ENCODE data around the gene SIRT3.

DNA sequence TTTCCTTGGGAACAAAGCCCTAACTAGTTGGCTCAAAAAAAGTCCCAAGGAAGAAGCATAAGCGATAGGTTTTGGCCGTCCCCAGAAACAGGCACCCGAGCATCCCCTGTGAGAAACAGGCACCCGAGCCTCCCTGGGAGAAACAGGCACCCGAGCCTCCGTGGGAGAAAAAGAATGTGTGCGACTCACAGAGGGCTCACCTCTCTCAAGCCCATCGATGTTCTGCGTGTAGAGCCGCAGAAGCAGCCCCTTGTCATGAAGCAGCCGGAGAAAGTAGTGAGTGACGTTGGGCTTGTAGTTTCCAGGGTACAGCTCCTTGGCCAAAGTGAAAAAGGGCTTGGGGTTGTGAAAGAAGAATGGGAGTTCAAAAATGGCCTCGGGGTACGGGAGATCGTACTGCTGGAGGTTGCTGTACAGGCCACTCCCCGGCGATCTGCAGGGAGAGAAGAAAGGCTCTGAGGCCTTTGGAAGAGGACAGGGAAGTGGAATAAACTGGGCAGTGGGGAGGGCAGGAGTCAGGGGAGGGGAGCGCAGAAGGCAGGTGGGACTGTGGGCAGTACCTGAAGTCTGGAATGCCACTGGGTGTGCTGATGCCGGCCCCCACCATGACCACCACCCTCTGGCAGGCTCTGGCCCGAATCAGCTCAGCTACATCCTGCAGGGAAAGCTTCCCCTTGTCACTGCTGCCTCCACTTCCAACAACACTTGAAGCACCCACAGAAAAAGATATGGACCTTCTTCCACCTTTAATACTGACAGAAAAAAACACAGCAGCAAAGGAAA, 3.2 kb downstream of the SIRT3 start:
- TF ChIP-seq EZH2 (IDR thresholded peaks at IDR 0.05; ENCODE audit: low read length, unreplicated experiment): no peak
- no peak for TF ChIP-seq CTCF (conservative IDR thresholded peaks at IDR 0.05; ENCODE audit: low read depth, low read length)
- TF ChIP-seq EZH2phosphoT487 (IDR thresholded peaks at IDR 0.05; ENCODE audit: borderline replicate concordance, low read length): no peak

Measured in PC-3 (cell line).